K562 (cell line): ENCODE results near the gene KANK2. TPM values are rescaled to one million over a fixed set of nuclear protein-coding genes. Genes with fewer than 3 reads are reported as not detected.

Source experiments
- CHD4 ChIP-seq: fragments of 200-600 bp; sonication (generic); IDR thresholded peaks from 3 replicates; pipeline ENCODE4 v1.6.1; 2012; ENCODE audit warnings: low read depth, mild to moderate bottlenecking, mixed read lengths, low read length, inconsistent platforms; ENCODE audit not compliant: insufficient read depth, insufficient replicate concordance, poor library complexity, severe bottlenecking
- FOS ChIP-seq: IDR thresholded peaks from 3 replicates; pipeline ENCODE4 v1.6.1; 2011; ENCODE audit not compliant: insufficient read length; ENCODE audit errors: extremely low read depth
- HNRNPH1 ChIP-seq: fragments of 200-400 bp; formaldehyde crosslinking; optimal IDR thresholded peaks from 2 replicates; pipeline ENCODE3; 2017; ENCODE audit warnings: low read depth, mild to moderate bottlenecking, low read length, moderate library complexity
- MAFF ChIP-seq: IDR thresholded peaks from 2 replicates; pipeline ENCODE4 v1.6.1; 2012; ENCODE audit warnings: low read length, improper control_type of control experiment
- MBD2 ChIP-seq: sonication (generic); IDR thresholded peaks from 2 replicates; pipeline ENCODE4 v1.6.1; 2016; ENCODE audit warnings: low read depth, borderline replicate concordance
- MECOM ChIP-seq: fragments of 250-450 bp; sonication (Bioruptor Pico); IDR thresholded peaks from 2 replicates; pipeline ENCODE4 v1.8.0; 2022; ENCODE audit warnings: inconsistent platforms
- MTA1 ChIP-seq: fragments of 450-650 bp; IDR thresholded peaks from 2 replicates; pipeline ENCODE4 v1.6.1; 2017; ENCODE audit warnings: borderline replicate concordance
- PHB ChIP-seq: fragments of 250-450 bp; sonication (Bioruptor Pico); IDR thresholded peaks from 2 replicates; pipeline ENCODE4 v1.5.0; 2021
- PML ChIP-seq: IDR thresholded peaks from 2 replicates; pipeline ENCODE4 v1.6.1; 2012; ENCODE audit warnings: low read length, inconsistent platforms
- RBFOX2 ChIP-seq: fragments of 200-400 bp; formaldehyde crosslinking; IDR thresholded peaks from 2 replicates; pipeline ENCODE4 v1.6.1; 2017; ENCODE audit warnings: low read depth, mild to moderate bottlenecking, low read length, moderate library complexity
- TCF7 ChIP-seq: sonication (generic); IDR thresholded peaks from 2 replicates; pipeline ENCODE4 v1.6.1; 2016; ENCODE audit warnings: antibody characterized with exemption, borderline replicate concordance
- TGIF2 ChIP-seq: sonication (generic); formaldehyde crosslinking; IDR thresholded peaks from 2 replicates; pipeline ENCODE4 v1.8.1; 2022; ENCODE audit warnings: mild to moderate bottlenecking, missing genetic modification reagents, moderate library complexity
- ZNF436 ChIP-seq: fragments of 250-450, 450-650 bp; sonication (Bioruptor Pico); formaldehyde crosslinking; IDR thresholded peaks from 2 replicates; pipeline ENCODE4 v1.7.0; 2020; ENCODE audit warnings: mild to moderate bottlenecking
- polyA plus RNA-seq, 8 experiments: library from polyadenylated mRNA; depleted of rRNA in 4 of 8; stranded (reverse) in 5 of 8; unstranded in 3 of 8; fragments of >200 nt; fragmentation: Nextera tagmentation in 2 of 8; fragmentation: Illumina TruSeq in 1 of 8; extraction: Ambion mirVana in 2 of 8; extraction: Trizol in 1 of 8; gene quantifications; 2 replicates each; pipeline versions ENCODE4 v1.2.1 to v1.2.3, GENCODE V29; 2011 to 2014; ENCODE audit warnings: inconsistent platforms in 1 of 8, missing spikeins in 1 of 8
- total RNA-seq, 7 experiments: library from RNA; depleted of rRNA in 6 of 7; stranded (reverse); fragments of >200 nt in 6 of 7; fragmentation: Illumina TruSeq in 2 of 7; extraction: Trizol in 2 of 7; gene quantifications; 2 replicates each; pipeline versions ENCODE4 v1.2.1 to v1.2.3, GENCODE V29; 2011 to 2021; ENCODE audit warnings: low replicate concordance in 1 of 7
- TF ChIP-seq, protein P1 (sequence below): sonication (generic); formaldehyde crosslinking; IDR thresholded peaks from 2 replicates; pipeline ENCODE4 v1.8.1; 2023; ENCODE audit warnings: mild to moderate bottlenecking, missing genetic modification reagents, moderate library complexity
- TF ChIP-seq, protein P2 (sequence below), 2 experiments: fragments of 450-650 bp; IDR thresholded peaks; 2 replicates each; pipeline ENCODE4 v1.6.1; 2018; ENCODE audit warnings: mild to moderate bottlenecking in 2 of 2, low read depth in 1 of 2; ENCODE audit not compliant: partially characterized antibody in 2 of 2
- TF ChIP-seq, protein P3 (sequence below): fragments of 250-450 bp; sonication (Bioruptor Pico); IDR thresholded peaks from 2 replicates; pipeline ENCODE4 v1.8.0; 2022; ENCODE audit warnings: moderate library complexity, mild to moderate bottlenecking, inconsistent platforms
- TF ChIP-seq, protein P4 (sequence below): fragments of 250-450 bp; sonication (Bioruptor Pico); IDR thresholded peaks from 2 replicates; pipeline ENCODE4 v1.4.0; 2020; ENCODE audit warnings: borderline replicate concordance
- TF ChIP-seq, protein P5 (sequence below): fragments of 250-450 bp; sonication (Bioruptor Pico); IDR thresholded peaks from 2 replicates; pipeline ENCODE4 v1.5.0; 2021

The KANK2 gene
- total and polyA plus RNA-seq, 9 of the 15 experiments (the other 6 are each of a cell fraction or from before 2014, with no cell fraction given) = 4.4 to 47.8 (median 21.3) TPM

DNA sequence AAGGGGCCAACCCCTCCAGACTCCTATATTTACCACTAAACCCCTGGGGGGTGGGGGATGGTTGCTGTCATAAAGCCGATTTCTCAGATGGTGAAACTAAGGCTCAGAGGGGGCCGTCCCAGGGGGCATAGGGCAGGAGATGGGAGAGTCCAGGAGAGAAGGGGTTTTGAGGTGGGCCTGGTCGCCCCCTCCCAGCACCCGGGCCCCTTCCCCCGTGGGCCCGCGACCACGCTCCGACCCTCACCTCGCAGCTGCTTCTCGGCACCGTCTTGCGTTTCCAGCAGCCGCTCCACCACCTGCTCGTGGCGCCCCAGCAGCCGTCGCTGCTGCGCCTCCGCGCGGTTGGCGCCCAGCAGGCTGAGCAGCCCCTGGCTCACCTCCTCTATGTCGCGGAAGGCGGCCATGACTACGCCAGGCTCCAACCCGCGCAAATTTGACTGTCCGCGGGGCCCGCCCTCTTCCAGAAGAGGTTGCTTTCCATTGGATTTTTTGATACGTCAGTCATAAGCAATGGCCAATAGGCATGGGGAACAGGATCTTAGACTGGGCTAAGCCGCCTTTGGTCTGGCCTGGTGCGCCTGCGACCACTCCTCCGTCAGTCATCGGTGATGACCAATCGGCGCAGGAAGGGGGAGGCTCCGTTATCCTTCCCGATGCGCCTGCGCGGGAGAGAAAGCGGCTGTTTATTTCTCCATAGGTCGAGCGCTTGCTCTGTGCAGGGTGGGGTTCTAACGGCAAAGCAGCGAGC, 41.8 kb downstream of the KANK2 start, which contains the start of gene SPC24 (continued):
- TF ChIP-seq, protein P1, sequence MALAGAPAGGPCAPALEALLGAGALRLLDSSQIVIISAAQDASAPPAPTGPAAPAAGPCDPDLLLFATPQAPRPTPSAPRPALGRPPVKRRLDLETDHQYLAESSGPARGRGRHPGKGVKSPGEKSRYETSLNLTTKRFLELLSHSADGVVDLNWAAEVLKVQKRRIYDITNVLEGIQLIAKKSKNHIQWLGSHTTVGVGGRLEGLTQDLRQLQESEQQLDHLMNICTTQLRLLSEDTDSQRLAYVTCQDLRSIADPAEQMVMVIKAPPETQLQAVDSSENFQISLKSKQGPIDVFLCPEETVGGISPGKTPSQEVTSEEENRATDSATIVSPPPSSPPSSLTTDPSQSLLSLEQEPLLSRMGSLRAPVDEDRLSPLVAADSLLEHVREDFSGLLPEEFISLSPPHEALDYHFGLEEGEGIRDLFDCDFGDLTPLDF (CRISPR knock-in tag) = peak; percentile 92
- no peak for TF ChIP-seq CHD4
- no peak for TF ChIP-seq MAFF
- no peak for TF ChIP-seq TGIF2 (CRISPR knock-in tag)
- TF ChIP-seq ZNF436 (CRISPR knock-in tag) = 0 out of 2 replicates have a peak, but pooled peaks have one; percentile 27
- peak; percentile 89 for TF ChIP-seq FOS
- TF ChIP-seq PHB = no peak
- TF ChIP-seq, protein P2, sequence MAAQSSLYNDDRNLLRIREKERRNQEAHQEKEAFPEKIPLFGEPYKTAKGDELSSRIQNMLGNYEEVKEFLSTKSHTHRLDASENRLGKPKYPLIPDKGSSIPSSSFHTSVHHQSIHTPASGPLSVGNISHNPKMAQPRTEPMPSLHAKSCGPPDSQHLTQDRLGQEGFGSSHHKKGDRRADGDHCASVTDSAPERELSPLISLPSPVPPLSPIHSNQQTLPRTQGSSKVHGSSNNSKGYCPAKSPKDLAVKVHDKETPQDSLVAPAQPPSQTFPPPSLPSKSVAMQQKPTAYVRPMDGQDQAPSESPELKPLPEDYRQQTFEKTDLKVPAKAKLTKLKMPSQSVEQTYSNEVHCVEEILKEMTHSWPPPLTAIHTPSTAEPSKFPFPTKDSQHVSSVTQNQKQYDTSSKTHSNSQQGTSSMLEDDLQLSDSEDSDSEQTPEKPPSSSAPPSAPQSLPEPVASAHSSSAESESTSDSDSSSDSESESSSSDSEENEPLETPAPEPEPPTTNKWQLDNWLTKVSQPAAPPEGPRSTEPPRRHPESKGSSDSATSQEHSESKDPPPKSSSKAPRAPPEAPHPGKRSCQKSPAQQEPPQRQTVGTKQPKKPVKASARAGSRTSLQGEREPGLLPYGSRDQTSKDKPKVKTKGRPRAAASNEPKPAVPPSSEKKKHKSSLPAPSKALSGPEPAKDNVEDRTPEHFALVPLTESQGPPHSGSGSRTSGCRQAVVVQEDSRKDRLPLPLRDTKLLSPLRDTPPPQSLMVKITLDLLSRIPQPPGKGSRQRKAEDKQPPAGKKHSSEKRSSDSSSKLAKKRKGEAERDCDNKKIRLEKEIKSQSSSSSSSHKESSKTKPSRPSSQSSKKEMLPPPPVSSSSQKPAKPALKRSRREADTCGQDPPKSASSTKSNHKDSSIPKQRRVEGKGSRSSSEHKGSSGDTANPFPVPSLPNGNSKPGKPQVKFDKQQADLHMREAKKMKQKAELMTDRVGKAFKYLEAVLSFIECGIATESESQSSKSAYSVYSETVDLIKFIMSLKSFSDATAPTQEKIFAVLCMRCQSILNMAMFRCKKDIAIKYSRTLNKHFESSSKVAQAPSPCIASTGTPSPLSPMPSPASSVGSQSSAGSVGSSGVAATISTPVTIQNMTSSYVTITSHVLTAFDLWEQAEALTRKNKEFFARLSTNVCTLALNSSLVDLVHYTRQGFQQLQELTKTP (IDR thresholded peaks at IDR 0.05; ENCODE audit: low read depth in 1 of 2, partially characterized antibody in 2 of 2) = peak in 1 of 2 experiments; percentile 29
- TF ChIP-seq, protein P3, sequence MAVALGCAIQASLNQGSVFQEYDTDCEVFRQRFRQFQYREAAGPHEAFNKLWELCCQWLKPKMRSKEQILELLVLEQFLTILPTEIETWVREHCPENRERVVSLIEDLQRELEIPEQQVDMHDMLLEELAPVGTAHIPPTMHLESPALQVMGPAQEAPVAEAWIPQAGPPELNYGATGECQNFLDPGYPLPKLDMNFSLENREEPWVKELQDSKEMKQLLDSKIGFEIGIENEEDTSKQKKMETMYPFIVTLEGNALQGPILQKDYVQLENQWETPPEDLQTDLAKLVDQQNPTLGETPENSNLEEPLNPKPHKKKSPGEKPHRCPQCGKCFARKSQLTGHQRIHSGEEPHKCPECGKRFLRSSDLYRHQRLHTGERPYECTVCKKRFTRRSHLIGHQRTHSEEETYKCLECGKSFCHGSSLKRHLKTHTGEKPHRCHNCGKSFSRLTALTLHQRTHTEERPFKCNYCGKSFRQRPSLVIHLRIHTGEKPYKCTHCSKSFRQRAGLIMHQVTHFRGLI (CRISPR knock-in tag) = no peak
- TF ChIP-seq HNRNPH1 = no peak
- no peak for TF ChIP-seq MECOM (CRISPR knock-in tag)
- TF ChIP-seq, protein P4, sequence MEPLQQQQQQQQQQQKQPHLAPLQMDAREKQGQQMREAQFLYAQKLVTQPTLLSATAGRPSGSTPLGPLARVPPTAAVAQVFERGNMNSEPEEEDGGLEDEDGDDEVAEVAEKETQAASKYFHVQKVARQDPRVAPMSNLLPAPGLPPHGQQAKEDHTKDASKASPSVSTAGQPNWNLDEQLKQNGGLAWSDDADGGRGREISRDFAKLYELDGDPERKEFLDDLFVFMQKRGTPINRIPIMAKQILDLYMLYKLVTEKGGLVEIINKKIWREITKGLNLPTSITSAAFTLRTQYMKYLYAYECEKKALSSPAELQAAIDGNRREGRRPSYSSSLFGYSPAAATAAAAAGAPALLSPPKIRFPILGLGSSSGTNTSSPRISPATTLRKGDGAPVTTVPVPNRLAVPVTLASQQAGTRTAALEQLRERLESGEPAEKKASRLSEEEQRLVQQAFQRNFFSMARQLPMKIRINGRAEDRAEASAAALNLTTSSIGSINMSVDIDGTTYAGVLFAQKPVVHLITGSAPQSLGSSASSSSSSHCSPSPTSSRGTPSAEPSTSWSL (CRISPR knock-in tag) = no peak
- TF ChIP-seq, protein P5, sequence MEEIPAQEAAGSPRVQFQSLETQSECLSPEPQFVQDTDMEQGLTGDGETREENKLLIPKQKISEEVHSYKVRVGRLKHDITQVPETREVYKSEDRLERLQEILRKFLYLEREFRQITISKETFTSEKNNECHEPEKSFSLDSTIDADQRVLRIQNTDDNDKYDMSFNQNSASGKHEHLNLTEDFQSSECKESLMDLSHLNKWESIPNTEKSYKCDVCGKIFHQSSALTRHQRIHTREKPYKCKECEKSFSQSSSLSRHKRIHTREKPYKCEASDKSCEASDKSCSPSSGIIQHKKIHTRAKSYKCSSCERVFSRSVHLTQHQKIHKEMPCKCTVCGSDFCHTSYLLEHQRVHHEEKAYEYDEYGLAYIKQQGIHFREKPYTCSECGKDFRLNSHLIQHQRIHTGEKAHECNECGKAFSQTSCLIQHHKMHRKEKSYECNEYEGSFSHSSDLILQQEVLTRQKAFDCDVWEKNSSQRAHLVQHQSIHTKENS (CRISPR knock-in tag) = no peak
- TF ChIP-seq MTA1 = no peak
- TF ChIP-seq PML = peak; percentile 75
- TF ChIP-seq TCF7 = peak; percentile 25; the same call in 1 of the 2 replicates
- peak; percentile 100 for TF ChIP-seq RBFOX2
- TF ChIP-seq MBD2 = peak; percentile 93
